Measurements from ENCODE around the gene DDX55.

The DDX55 gene

DNA sequence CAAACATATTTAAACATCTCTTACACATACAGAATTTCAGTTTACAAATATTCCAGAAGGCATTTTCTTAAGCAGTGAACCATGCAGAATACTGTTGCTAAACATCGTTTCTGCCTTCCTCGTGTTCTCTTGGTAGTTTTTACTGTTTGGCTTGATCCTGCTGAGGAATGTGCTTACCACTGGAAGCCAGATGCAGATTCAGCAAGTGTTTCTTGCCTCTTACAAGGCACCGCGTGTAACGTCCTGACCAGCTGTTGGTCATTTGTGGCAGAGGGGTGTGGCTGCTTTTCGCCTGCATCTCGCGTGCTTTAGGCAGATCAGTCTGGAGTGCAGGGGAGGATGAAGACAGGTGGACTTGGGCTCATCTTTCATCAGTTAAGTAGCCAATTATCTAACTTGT is 19.2 kb downstream of the DDX55 start:
- ATAC-seq (replicated peaks) (no peak), DNase-seq (no peak)
- H3K4me1 Mint-ChIP-seq (ENCODE audit: low read depth in 2 of 2): peaks cover 0 to 2% of the 10 kb centered on the region in 2 donors
- H3K4me3 Mint-ChIP-seq: no peak overlapping the region
- no peak overlapping the region for H3K27ac Mint-ChIP-seq
- peaks cover 91% of the 10 kb centered on the region for H3K36me3 Mint-ChIP-seq (ENCODE audit: insufficient read depth)
- no peaks in the 10 kb centered on the region for H3K9me3 Mint-ChIP-seq
- H3K27me3 Mint-ChIP-seq: no peaks in the 10 kb centered on the region

DNA sequence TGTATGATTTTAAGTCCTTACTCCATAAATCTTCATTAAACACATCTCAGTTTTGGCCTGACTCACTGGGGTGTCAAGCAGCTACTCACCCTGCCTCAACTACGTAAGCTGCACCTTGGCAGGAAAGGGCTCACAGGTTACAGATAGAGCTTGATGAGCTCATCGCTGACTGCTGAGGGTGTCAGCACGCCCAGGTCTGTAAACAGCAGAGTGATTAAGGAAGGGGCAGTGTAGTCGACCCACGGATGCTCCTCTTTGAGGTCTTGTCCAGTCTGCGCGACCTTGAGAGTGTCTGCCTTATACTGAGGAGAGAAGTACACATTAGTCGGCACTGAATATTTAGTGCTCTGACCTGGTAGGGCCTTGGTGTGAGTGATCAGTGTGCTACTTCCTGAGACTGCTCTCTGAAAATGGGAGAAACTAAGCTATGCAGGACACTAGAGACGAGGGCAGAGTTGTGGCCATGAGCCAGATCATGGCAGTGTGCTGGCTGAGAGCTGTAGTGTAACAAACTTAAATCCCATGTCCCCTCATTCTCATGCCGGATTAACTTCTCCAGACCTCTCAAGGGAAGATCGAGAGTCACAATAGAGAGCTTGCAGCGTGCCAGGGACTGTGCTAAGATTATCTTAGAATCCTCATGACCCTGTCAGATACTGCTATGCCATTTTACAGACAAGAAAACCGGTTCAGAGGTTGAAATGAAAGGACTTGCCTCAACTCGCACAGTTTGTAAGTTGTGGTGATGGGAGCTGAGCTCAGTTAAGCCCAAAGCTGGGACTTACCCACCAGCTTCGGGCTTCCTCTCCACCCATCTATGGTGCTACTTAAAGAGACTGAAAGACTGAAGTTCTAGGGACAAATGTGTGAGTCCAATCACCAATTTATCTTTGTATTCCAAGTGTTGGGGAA is 20.0 kb downstream of the DDX55 start:
- no peak for DNase-seq
- peaks cover 0 to 2% of the 10 kb centered on the region in 2 donors for H3K4me1 Mint-ChIP-seq (ENCODE audit: low read depth in 2 of 2)
- H3K36me3 Mint-ChIP-seq (ENCODE audit: insufficient read depth): peaks cover 88% of the 10 kb centered on the region
- H3K27me3 Mint-ChIP-seq: no peaks in the 10 kb centered on the region
- no peaks in the 10 kb centered on the region for H3K9me3 Mint-ChIP-seq
- H3K27ac Mint-ChIP-seq: peak overlapping the region; percentile 22 to 26
- H3K4me3 Mint-ChIP-seq: no peak overlapping the region
- ATAC-seq (replicated peaks): no peak

DNA sequence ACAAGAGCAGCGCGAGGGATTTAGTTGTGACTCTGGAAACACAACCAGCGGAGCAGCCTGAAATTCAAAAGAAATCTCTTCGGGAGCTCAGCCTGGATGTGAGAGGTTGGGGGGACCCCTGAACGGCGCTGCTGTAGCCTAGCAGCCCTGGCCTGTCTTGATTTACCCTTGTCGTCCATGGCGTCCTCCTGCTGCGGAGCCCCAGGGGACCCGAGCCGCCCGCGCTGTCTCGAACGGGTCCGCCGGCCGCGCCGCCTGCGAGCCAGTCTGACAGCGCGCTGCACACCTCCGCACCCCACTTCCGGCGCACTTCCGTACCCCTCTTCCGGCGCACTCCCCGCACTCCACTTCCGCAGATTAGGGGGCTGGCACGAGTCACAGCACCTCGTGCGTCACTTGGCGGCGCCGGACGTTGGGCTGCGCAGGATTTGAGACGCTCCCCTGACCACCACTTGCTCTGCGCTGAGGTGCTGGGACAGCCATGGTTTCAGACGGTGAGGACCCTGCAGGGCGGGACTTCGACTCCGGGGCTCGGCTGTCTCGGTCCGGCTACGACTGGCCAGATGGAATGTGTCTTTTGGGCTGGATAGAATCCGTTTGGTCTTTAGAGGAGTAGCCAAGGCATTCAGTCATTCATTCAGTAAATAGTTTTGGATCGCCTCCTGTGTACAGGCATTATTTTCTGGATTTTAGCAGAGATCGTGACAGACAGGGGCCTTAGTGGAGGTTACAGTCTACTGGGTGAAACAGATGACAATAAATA is 31.7 kb downstream of the DDX55 start, which contains the start of the genes EIF2B1 and GTF2H3:
TSS of gene EIF2B1 (minus strand) at position 308 of the 763 bp plus-strand sequence. CDS start at position 179, 129 bp downstream.
TSS of gene GTF2H3 (plus strand) at position 451 of the 763 bp plus-strand sequence. CDS start at position 482, 31 bp downstream.
- peak within 1 kb of the TSS; percentile 99 to 100 for H3K27ac Mint-ChIP-seq
- peak; percentile 97 for ATAC-seq (replicated peaks)
- peaks cover 16 to 27% of the 10 kb centered on the region in 2 donors for H3K4me1 Mint-ChIP-seq (ENCODE audit: low read depth in 2 of 2)
- H3K4me3 Mint-ChIP-seq: peak within 1 kb of the TSS; percentile 95 to 100
- H3K27me3 Mint-ChIP-seq: no peaks in the 10 kb centered on the region
- peaks cover 55% of the 10 kb centered on the region for H3K36me3 Mint-ChIP-seq (ENCODE audit: insufficient read depth)
- no peaks in the 10 kb centered on the region for H3K9me3 Mint-ChIP-seq
- DNase-seq: peak; percentile 94 to 97 (median 95)

DNA sequence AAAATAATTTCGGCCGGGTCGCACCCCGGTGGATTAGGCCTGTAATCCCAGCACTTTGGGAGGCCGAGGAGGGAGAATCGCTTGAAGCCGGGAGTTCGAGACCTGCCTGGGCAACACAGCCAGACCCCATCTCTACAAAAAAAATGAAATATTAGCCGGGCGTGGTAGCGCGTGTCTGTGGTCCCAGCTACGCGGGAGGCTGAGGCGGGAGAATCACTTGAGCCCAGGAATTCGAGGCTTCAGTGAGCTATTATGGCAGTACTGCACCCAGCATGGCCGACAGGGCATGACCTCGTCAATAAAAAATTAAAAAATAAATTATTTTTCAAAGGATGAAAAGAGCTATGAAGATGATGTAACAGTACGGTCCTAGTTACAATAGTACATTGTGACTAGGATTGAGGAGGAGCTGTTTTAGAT is 32.3 kb downstream of the DDX55 start:
- Mint-ChIP-seq H3K27ac (peak overlapping the region; percentile 99 to 100), H3K4me3 (peak overlapping the region; percentile 95 to 100), H3K9me3 (no peaks in the 10 kb centered on the region), H3K4me1 (ENCODE audit: low read depth in 2 of 2) (peaks cover 16 to 27% of the 10 kb centered on the region in 2 donors), H3K36me3 (ENCODE audit: insufficient read depth) (peaks cover 49% of the 10 kb centered on the region), H3K27me3 (no peaks in the 10 kb centered on the region)
- DNase-seq (no peak), ATAC-seq (replicated peaks) (no peak)

- no peak for DNase-seq
- H3K36me3 Mint-ChIP-seq (ENCODE audit: insufficient read depth): peaks cover 76% of the 10 kb centered on the region
- H3K4me1 Mint-ChIP-seq (ENCODE audit: low read depth in 2 of 2): peaks cover 0 to 6% of the 10 kb centered on the region in 2 donors
- no peak overlapping the region for H3K4me3 Mint-ChIP-seq
- H3K27me3 Mint-ChIP-seq: no peaks in the 10 kb centered on the region
- ATAC-seq (replicated peaks): no peak
- no peak overlapping the region for H3K27ac Mint-ChIP-seq
- no peaks in the 10 kb centered on the region for H3K9me3 Mint-ChIP-seq
Measured at GRCh38 chr12:123643911-123644310, 42.0 kb downstream of the DDX55 start.

DNA sequence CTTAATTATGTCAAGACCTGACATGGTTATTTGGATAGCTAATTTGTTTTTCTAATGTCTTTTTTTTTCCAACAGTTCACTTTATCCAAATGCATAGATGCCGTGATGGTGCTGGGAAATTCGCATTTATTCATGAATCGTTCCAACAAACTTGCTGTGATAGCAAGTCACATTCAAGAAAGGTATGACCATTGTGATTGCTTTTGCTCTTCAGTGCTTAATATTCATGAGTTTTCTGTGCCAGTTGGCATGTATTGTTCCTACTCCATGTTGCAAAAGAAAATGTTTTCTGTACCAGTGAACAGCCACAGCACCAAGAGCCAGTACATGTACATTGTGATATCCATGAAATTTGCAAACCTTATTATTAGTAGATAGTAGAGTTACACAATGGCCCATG is 43.5 kb downstream of the DDX55 start:
- Mint-ChIP-seq H3K4me1 (ENCODE audit: low read depth in 2 of 2) (peaks cover 0 to 6% of the 10 kb centered on the region in 2 donors), H3K4me3 (no peak overlapping the region)
- no peak for DNase-seq

GRCh38 chr12:123645878-123646277 is 44.0 kb downstream of the DDX55 start:
- Mint-ChIP-seq H3K36me3 (ENCODE audit: insufficient read depth) (peaks cover 81% of the 10 kb centered on the region), H3K9me3 (no peaks in the 10 kb centered on the region), H3K27ac (no peak overlapping the region), H3K4me1 (ENCODE audit: low read depth in 2 of 2) (peaks cover 2 to 6% of the 10 kb centered on the region in 2 donors), H3K4me3 (no peak overlapping the region), H3K27me3 (no peaks in the 10 kb centered on the region)
- ATAC-seq (replicated peaks): no peak
- DNase-seq: no peak

More for the DNA sequence above, 43.5 kb downstream of the DDX55 start:
- no peak for ATAC-seq (replicated peaks)
- no peak overlapping the region for H3K27ac Mint-ChIP-seq
- H3K27me3 Mint-ChIP-seq: no peaks in the 10 kb centered on the region
- H3K36me3 Mint-ChIP-seq (ENCODE audit: insufficient read depth): peaks cover 80% of the 10 kb centered on the region
- no peaks in the 10 kb centered on the region for H3K9me3 Mint-ChIP-seq

GRCh38 chr12:123648401-123648800 is 46.5 kb downstream of the DDX55 start:
- Mint-ChIP-seq H3K27ac (no peak overlapping the region), H3K9me3 (no peaks in the 10 kb centered on the region), H3K4me3 (no peak overlapping the region), H3K27me3 (no peaks in the 10 kb centered on the region), H3K4me1 (ENCODE audit: low read depth in 2 of 2) (peaks cover 0 to 2% of the 10 kb centered on the region in 2 donors), H3K36me3 (ENCODE audit: insufficient read depth) (peaks cover 85% of the 10 kb centered on the region)
- no peak for ATAC-seq (replicated peaks)
- DNase-seq: no peak

GRCh38 chr12:123654129-123654701 is 52.3 kb downstream of the DDX55 start:
- no peaks in the 10 kb centered on the region for H3K9me3 Mint-ChIP-seq
- no peak overlapping the region for H3K27ac Mint-ChIP-seq
- DNase-seq (no peak), ATAC-seq (replicated peaks) (no peak)
- no peaks in the 10 kb centered on the region for H3K27me3 Mint-ChIP-seq
- H3K36me3 Mint-ChIP-seq (ENCODE audit: insufficient read depth): peaks cover 34% of the 10 kb centered on the region
- no peak overlapping the region for H3K4me3 Mint-ChIP-seq
- peaks cover 0 to 2% of the 10 kb centered on the region in 2 donors for H3K4me1 Mint-ChIP-seq (ENCODE audit: low read depth in 2 of 2)

DNA sequence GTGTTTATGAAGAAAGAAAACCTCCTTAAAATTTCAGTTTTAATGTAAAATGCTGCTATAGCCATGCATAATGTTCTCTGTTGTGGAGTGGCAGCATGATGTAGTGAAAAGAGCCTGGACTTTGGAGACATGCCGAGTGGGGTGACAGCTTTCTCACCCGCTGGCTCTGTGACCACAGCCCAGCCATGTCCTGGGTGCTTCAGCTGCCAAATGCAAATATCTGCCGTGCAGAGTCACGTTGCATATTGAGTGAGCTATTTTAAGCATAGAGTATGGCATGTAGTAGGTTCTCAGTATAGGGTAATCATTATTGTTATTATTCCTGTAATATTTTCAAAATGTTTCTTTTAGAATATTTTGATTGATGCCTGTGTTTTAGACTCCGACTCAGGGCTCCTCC is 53.5 kb downstream of the DDX55 start:
- Mint-ChIP-seq H3K36me3 (ENCODE audit: insufficient read depth) (peaks cover 28% of the 10 kb centered on the region), H3K4me1 (ENCODE audit: low read depth in 2 of 2) (peaks cover 0 to 4% of the 10 kb centered on the region in 2 donors), H3K27ac (no peak overlapping the region), H3K4me3 (no peak overlapping the region), H3K9me3 (no peaks in the 10 kb centered on the region), H3K27me3 (no peaks in the 10 kb centered on the region)
- no peak for ATAC-seq (replicated peaks)
- DNase-seq: no peak

DNA sequence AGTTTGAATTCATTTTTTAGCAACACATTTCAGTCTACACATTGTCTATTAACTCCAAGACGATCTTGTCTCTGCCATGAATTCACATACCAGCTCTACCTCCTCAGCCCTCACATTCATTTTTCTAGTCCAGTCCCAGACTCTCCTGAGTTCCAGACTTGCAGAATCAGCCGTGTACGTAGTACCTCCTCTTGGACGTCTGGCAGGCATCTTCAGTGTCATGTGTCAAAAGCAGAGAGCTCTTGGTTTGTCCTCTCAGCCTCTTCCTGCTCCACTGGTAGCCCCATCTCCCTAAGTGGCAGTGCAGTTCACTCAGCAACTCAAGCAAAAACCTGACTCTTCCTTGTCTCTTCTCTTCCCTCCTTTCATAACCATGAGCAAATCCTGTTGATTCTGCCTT is 54.5 kb downstream of the DDX55 start:
- Mint-ChIP-seq H3K4me3 (no peak overlapping the region), H3K9me3 (no peaks in the 10 kb centered on the region), H3K4me1 (ENCODE audit: low read depth in 2 of 2) (peaks cover 0 to 2% of the 10 kb centered on the region in 2 donors), H3K27ac (peak overlapping the region in 1 of 2 donors; percentile 72), H3K36me3 (ENCODE audit: insufficient read depth) (peaks cover 23% of the 10 kb centered on the region), H3K27me3 (no peaks in the 10 kb centered on the region)
- DNase-seq (no peak), ATAC-seq (replicated peaks) (no peak)

DNA sequence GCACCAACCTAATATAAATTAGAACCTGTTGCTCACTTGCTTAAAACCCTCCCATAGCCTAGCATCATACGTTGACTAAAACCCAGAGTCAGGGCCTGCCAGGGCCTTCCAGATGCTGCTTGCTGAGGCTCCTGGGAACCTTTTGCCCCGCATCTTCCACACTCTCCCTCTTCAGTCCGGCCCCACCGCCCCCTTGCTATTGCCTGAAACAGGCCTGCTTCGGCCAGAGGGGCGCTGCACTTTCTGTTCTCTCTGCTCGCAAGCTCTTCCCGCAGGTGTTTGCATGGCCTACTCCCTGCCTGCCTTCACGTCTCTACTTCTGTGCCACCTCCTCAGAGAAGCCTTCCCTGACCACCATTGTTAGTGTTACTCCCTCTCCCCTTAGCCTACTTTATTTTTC is 55.3 kb downstream of the DDX55 start:
- Mint-ChIP-seq H3K4me3 (no peak overlapping the region), H3K27me3 (no peaks in the 10 kb centered on the region), H3K9me3 (no peaks in the 10 kb centered on the region), H3K36me3 (ENCODE audit: insufficient read depth) (peaks cover 15% of the 10 kb centered on the region), H3K27ac (no peak overlapping the region), H3K4me1 (ENCODE audit: low read depth in 2 of 2) (peaks cover 0 to 2% of the 10 kb centered on the region in 2 donors)
- DNase-seq (no peak), ATAC-seq (replicated peaks) (no peak)

DNA sequence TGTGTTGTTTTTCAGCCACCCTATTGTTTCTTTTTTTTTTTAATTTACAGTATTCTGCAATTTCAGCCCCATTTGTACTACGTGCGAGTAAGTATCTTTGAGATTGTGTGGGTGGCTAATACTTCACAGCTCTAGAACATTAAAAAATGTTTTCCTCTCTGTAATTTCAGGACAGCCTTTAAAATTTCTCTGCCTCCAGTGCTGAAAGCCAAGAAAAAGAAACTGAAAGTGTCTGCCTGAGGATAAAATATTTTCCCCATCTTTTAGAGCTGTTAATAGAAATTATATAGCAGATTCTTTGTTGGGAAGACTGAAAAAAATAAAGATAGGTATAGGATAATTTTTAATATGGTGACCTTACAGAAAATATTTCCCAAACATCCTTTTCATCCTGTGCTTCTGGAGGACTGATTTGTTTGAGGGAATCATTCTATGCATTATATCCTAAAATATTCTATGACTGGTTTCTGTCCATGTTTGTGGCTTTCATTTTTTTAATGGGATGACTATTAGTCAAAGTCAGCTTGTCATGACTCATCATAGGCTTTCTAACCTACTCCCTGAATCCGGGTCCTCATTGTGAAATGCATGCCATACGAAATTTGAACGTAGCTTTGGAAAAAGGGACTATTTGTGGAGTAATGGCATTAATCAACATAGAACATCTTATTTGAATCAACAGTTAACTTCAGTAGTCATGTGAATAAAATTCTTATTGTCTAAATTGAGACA is 58.3 kb downstream of the DDX55 start:
- peaks cover 0 to 2% of the 10 kb centered on the region in 2 donors for H3K4me1 Mint-ChIP-seq (ENCODE audit: low read depth in 2 of 2)
- H3K27ac Mint-ChIP-seq: peak overlapping the region; percentile 20 to 75
- peaks cover 7% of the 10 kb centered on the region for H3K36me3 Mint-ChIP-seq (ENCODE audit: insufficient read depth)
- DNase-seq: no peak
- no peaks in the 10 kb centered on the region for H3K9me3 Mint-ChIP-seq
- no peak for ATAC-seq (replicated peaks)
- H3K4me3 Mint-ChIP-seq: no peak overlapping the region
- no peaks in the 10 kb centered on the region for H3K27me3 Mint-ChIP-seq
